LNCAP (cell line): ENCODE measurements around the gene GID8.

Experiments used
- CTCF ChIP-seq: fragments of 450-650 bp; IDR thresholded peaks from 2 replicates; pipeline ENCODE4 v1.5.1; 2017; ENCODE audit warnings: mild to moderate bottlenecking

GID8 gene

GRCh38 chr20:62944184-62944583 lies 6.2 kb downstream of the GID8 start:
- TF ChIP-seq CTCF = no peak

- TF ChIP-seq CTCF = no peak
Observed at GRCh38 chr20:62944746-62945145, 6.8 kb downstream of the GID8 start.

GRCh38 chr20:62945771-62946339 lies 7.9 kb downstream of the GID8 start:
- no peak for TF ChIP-seq CTCF

- no peak for TF ChIP-seq CTCF
Observed at GRCh38 chr20:62946918-62947317, 9.0 kb downstream of the GID8 start.

GRCh38 chr20:62947532-62948300 lies 9.8 kb downstream of the GID8 start:
- no peak for TF ChIP-seq CTCF

GRCh38 chr20:62949153-62949821 lies 11.3 kb downstream of the GID8 start:
- no peak for TF ChIP-seq CTCF

- no peak for TF ChIP-seq CTCF
Observed at GRCh38 chr20:62949962-62950361, 12.0 kb downstream of the GID8 start.
